ENCODE data around the gene EDA. TPM values are rescaled to one million over a fixed set of nuclear protein-coding genes. Genes with fewer than 3 reads are reported as not detected.

EDA gene
- total RNA-seq, 4 donors from 2014 or later = 0.37 to 12.4 (median 3.8) TPM

GRCh38 chrX:69919749-69920148, 303.8 kb downstream of the EDA start:
- in situ Hi-C loops (cut with MboI; ENCODE audit: low pct_ligation_motif_present in 1 of 4, low pct_unique_long_range_greater_than_20kb in 1 of 4, low sequenced_read_pairs in 3 of 4) = no loop called here
- no peak for TF ChIP-seq EP300 (IDR thresholded peaks at IDR 0.05; ENCODE audit: low read depth)
- TF ChIP-seq POLR2A (IDR thresholded peaks at IDR 0.05) = no peak
- no peak for TF ChIP-seq CTCF (IDR thresholded peaks at IDR 0.05)
- TF ChIP-seq POLR2AphosphoS5 (IDR thresholded peaks at IDR 0.05) = no peak
- no peaks in the 10 kb centered on the region for H3K27me3 ChIP-seq

GRCh38 chrX:69932323-69932722, 316.4 kb downstream of the EDA start:
- Histone ChIP-seq H3K9me3 (no peaks in the 10 kb centered on the region), H3K27me3 (no peaks in the 10 kb centered on the region), H3K4me1 (no peaks in the 10 kb centered on the region), H3K27ac (no peak overlapping the region), H3K36me3 (no peaks in the 10 kb centered on the region), H3K4me3 (no peak overlapping the region)
- in situ Hi-C loops (cut with MboI; ENCODE audit: low pct_ligation_motif_present in 1 of 4, low pct_unique_long_range_greater_than_20kb in 1 of 4, low sequenced_read_pairs in 3 of 4) = no loop called here
- 54 to 77% methylated on average over 2 to 3 of the region's 3 CpGs for whole genome bisulfite sequencing, 2 donors (ENCODE audit: low coverage in 1 of 2)
- no peak for DNase-seq
- intact Hi-C loops (cut with DNase I; ENCODE audit: low total_unique reads) = no loop called here
- TF ChIP-seq EP300 (IDR thresholded peaks at IDR 0.05; ENCODE audit: low read depth) (no peak), POLR2A (IDR thresholded peaks at IDR 0.05) (no peak), POLR2AphosphoS5 (IDR thresholded peaks at IDR 0.05) (no peak), CTCF (IDR thresholded peaks at IDR 0.05) (no peak)

More at GRCh38 chrX:69919749-69920148, 303.8 kb downstream of the EDA start:
- no peak for DNase-seq
- no peaks in the 10 kb centered on the region for H3K4me1 ChIP-seq
- no peak overlapping the region for H3K27ac ChIP-seq
- H3K4me3 ChIP-seq = no peak overlapping the region
- intact Hi-C loops (cut with DNase I; ENCODE audit: low total_unique reads) = no loop called here
- H3K36me3 ChIP-seq = no peaks in the 10 kb centered on the region
- no peaks in the 10 kb centered on the region for H3K9me3 ChIP-seq

DNA sequence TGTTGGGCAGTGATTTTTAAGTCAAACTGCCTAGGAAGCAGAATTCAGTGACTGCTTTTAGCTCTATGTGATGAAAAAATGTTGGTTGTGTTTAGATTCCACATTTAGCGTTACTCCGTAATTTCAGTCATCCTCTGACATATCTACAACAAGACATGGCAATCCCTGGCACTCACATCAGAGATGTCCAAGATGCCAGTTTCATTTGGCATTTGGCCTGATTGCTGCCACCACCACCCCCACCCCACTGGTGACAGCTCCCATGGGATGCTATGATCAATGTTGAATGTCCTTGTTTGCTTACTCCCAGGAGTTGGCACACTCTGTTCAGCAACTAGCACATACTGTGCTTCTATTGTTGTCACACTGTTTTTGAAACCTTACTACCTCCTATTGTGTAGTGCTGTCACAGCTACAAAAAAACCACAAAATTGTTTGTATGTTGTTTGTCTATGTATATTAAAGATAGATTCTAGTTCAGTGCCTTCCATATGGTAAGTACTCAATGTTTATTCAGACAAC, 332.4 kb downstream of the EDA start:
- TF ChIP-seq POLR2A (IDR thresholded peaks at IDR 0.05) (no peak), EP300 (IDR thresholded peaks at IDR 0.05; ENCODE audit: low read depth) (no peak), POLR2AphosphoS5 (IDR thresholded peaks at IDR 0.05) (no peak)
- H3K27me3 ChIP-seq = no peaks in the 10 kb centered on the region
- intact Hi-C loops (cut with DNase I; ENCODE audit: low total_unique reads) = no loop called here
- no peaks in the 10 kb centered on the region for H3K4me1 ChIP-seq
- no peak overlapping the region for H3K27ac ChIP-seq
- in situ Hi-C loops (cut with MboI; ENCODE audit: low pct_ligation_motif_present in 1 of 4, low pct_unique_long_range_greater_than_20kb in 1 of 4, low sequenced_read_pairs in 3 of 4) = no loop called here
- no peak overlapping the region for H3K4me3 ChIP-seq
- no peak for DNase-seq
- 41 to 100% methylated on average over 2 of the region's 2 CpGs for WGBS, 2 donors (ENCODE audit: low coverage in 1 of 2)
- H3K36me3 ChIP-seq = no peaks in the 10 kb centered on the region
- H3K9me3 ChIP-seq = no peaks in the 10 kb centered on the region

DNA sequence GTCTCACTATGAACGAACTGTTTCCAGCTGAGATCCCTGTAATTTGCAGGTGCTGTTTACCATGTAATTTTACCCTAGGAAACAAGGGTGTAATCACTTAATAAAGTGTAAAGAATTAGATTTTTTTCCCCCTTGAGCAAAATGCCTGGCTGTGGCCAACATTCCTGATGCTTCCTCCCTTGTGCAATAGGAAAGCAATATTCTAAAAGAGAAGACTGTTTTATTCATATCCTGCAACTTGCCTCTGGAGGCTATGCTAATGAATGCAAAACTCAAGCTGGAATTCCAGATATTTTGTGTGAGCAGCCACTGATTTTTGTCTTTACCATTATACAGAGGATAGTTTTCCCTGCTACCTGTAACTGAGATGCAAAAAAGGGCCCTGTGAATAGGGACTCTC, 335.8 kb downstream of the EDA start:
- Histone ChIP-seq H3K27me3 (no peaks in the 10 kb centered on the region), H3K27ac (no peak overlapping the region), H3K4me3 (no peak overlapping the region), H3K36me3 (no peaks in the 10 kb centered on the region), H3K9me3 (no peaks in the 10 kb centered on the region), H3K4me1 (no peaks in the 10 kb centered on the region)
- in situ Hi-C loops (cut with MboI; ENCODE audit: low pct_ligation_motif_present in 1 of 4, low pct_unique_long_range_greater_than_20kb in 1 of 4, low sequenced_read_pairs in 3 of 4) = no loop called here
- no peak for TF ChIP-seq EP300 (IDR thresholded peaks at IDR 0.05; ENCODE audit: low read depth)
- no peak for TF ChIP-seq POLR2A (IDR thresholded peaks at IDR 0.05)
- no peak for TF ChIP-seq POLR2AphosphoS5 (IDR thresholded peaks at IDR 0.05)
- no peak for TF ChIP-seq CTCF (IDR thresholded peaks at IDR 0.05)
- 77% methylated on average over 1 of the region's 1 CpG; no CpG with 5 or more reads in 1 of the 2 donors for WGBS, 2 donors (ENCODE audit: low coverage in 1 of 2)
- DNase-seq = no peak
- intact Hi-C loops (cut with DNase I; ENCODE audit: low total_unique reads) = no loop called here

DNA sequence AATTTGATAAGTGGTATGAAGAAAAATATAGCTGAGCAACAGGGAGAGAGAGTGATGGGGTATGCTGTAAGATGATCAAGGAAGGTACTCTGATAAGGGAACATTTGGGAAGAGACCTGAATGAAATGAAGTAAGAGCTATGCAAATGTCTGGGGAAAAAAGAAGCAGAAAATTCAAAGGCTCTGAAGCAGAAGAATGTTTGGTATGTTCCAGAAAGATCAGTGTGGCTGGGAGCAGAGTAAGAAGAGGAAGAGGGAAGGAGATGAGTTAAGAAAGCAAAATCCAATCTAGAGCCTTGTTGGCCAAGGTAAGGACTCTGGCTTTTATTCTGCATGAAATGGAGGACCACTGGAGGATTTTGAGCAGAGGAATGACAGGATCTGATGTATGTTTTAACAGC, 343.8 kb downstream of the EDA start:
- in situ Hi-C loops (cut with MboI; ENCODE audit: low pct_ligation_motif_present in 1 of 4, low pct_unique_long_range_greater_than_20kb in 1 of 4, low sequenced_read_pairs in 3 of 4) (no loop called here), intact Hi-C loops (cut with DNase I; ENCODE audit: low total_unique reads) (no loop called here)
- H3K9me3 ChIP-seq = no peaks in the 10 kb centered on the region
- no peak for DNase-seq
- TF ChIP-seq POLR2A (IDR thresholded peaks at IDR 0.05) = no peak
- no peak for TF ChIP-seq POLR2AphosphoS5 (IDR thresholded peaks at IDR 0.05)
- TF ChIP-seq CTCF (IDR thresholded peaks at IDR 0.05) = no peak
- no peak for TF ChIP-seq EP300 (IDR thresholded peaks at IDR 0.05; ENCODE audit: low read depth)
- no peak overlapping the region for H3K27ac ChIP-seq
- no peak overlapping the region for H3K4me3 ChIP-seq
- H3K4me1 ChIP-seq = no peaks in the 10 kb centered on the region
- no peaks in the 10 kb centered on the region for H3K36me3 ChIP-seq
- no peaks in the 10 kb centered on the region for H3K27me3 ChIP-seq
